HG02943 (cell line): ENCODE results near the gene CDC34.

Experiments
- ATAC-seq: cut with Tn5 transposase; IDR thresholded peaks from one replicate; pipeline ENCODE4 v1.9.1; 2021; ENCODE audit warnings: mild to moderate bottlenecking, low read depth, moderate library complexity; ENCODE audit not compliant: unreplicated experiment

Gene CDC34

GRCh38 chr19:540867-541637 is 9.5 kb downstream of the CDC34 start:
- ATAC-seq: no peak

- no peak for ATAC-seq
Measured at GRCh38 chr19:541699-542098, 10.1 kb downstream of the CDC34 start.

- ATAC-seq: no peak
Measured at GRCh38 chr19:542173-542866, 10.8 kb downstream of the CDC34 start.

DNA sequence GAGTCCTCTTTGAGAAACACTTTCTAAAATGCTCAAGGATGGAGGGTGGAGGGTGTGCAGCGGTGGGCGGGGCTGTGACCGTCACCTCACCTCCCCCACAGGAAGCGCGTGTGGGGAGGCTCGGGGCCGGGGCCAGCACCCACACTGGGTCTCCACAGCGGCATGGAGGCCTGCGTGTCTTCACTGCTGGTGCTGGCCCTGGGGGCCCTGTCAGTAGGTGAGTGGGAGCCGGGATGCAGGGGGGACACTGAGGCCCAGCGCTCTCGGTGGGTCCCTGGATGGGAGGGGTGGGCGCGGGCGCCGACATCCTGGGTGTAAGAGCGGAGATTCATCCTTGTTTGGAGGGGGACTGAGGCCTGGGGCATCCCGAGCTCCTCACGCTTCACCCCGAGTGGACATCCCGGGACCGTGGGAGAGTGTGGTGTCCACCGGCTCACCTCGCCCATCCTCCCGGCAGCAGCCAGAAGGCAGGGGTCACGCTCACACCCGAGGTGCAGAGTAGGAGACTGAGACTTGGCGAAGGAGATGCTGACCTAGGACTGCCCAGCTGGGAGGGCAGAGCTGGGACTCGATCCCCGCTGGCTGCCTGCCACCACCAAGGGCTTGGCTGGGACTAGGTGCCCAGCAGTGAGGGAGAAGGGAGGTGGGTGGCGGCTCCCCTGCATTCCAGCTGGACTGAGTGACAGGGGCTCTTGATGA is 12.5 kb downstream of the CDC34 start, which contains the start of gene GZMM:
Gene GZMM (plus strand): TSS at position 144 of the 699 bp plus-strand sequence. CDS start 19 bp downstream, at position 163.
- no peak for ATAC-seq

GRCh38 chr19:547117-547516 is 15.6 kb downstream of the CDC34 start:
- ATAC-seq: no peak

DNA sequence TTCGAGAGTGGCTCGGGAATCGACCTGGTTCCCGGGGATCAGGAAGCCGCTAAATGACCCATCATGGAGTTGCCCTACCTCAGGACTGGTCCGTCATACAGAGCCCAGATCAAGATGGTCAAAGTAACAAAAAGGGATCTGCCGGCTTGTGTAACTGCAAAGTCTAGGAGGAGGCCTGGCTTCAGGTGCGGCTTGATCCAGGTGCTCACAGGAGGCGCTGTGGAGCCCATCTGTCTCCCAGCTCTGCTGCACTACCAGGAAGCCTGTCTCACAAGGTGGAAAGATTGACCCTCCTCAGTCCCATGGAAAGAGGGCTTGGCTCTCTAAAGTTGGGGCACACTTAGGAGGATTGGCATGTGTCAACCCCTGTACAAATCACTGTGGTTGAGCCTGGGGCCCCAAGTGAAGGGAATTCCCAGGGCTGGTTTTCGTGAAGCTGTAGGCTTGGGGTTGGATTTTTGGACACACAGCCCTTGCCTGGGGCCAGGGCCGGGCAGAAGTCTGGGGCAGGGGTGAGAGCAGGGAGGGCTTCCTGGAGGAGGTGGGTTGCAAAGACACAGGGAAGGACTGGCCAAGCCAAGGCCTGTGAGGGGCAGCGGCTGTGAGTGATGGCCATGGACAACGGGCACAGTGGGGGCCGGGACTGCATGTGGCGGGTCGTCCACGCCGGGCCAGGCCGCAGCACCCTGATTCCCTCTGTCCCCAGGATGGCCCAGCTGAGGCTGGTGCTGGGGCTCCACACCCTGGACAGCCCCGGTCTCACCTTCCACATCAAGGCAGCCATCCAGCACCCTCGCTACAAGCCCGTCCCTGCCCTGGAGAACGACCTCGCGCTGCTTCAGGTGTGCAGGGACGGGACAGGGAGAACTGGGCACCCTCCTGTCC is 16.5 kb downstream of the CDC34 start:
- ATAC-seq: no peak

DNA sequence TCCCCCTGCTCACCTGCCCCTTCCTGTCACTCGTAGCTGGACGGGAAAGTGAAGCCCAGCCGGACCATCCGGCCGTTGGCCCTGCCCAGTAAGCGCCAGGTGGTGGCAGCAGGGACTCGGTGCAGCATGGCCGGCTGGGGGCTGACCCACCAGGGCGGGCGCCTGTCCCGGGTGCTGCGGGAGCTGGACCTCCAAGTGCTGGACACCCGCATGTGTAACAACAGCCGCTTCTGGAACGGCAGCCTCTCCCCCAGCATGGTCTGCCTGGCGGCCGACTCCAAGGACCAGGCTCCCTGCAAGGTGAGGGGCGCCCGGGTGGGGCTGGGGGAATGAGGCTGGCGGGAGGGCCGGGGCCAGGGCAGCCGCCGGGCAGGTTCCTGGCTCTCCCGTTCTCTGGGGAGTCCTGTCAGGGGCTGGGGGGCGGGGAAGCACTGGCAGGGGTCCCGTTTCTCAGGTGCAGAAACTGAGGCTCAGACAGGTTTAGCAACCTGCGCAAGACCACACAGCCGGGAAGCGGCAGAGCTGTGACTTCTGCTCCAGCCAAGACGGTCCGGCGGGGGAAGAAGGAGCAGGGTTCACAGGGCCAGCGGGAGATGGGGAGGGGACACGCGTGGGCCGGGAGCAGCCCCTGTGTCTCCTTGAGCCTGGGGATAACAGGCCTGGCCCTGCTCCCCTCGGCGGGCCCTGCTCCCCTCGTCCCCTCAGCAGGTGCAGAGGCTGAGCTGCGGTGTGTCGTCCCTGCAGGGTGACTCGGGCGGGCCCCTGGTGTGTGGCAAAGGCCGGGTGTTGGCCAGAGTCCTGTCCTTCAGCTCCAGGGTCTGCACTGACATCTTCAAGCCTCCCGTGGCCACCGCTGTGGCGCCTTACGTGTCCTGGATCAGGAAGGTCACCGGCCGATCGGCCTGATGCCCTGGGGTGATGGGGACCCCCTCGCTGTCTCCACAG is 17.6 kb downstream of the CDC34 start:
- ATAC-seq: no peak

- ATAC-seq: no peak
Measured at GRCh38 chr19:554817-555216, 23.3 kb downstream of the CDC34 start.

DNA sequence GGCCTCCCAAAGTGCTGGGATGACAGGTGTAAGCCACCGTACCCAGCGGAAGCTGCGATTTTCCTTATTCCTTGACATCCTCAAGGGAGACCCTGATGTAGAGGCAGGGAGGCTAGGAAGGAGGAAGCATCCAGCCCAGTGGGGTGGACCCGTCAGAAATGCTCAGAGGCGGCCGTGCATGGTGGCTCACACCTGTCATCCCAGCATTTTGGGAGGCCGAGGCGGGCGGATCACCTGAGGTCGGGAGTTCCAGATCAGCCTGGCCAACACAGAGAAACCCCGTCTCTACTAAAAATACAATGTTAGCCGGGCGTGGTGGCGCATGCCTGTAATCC is 23.9 kb downstream of the CDC34 start:
- no peak for ATAC-seq

- ATAC-seq: no peak
Measured at GRCh38 chr19:556611-557382, 25.2 kb downstream of the CDC34 start.

DNA sequence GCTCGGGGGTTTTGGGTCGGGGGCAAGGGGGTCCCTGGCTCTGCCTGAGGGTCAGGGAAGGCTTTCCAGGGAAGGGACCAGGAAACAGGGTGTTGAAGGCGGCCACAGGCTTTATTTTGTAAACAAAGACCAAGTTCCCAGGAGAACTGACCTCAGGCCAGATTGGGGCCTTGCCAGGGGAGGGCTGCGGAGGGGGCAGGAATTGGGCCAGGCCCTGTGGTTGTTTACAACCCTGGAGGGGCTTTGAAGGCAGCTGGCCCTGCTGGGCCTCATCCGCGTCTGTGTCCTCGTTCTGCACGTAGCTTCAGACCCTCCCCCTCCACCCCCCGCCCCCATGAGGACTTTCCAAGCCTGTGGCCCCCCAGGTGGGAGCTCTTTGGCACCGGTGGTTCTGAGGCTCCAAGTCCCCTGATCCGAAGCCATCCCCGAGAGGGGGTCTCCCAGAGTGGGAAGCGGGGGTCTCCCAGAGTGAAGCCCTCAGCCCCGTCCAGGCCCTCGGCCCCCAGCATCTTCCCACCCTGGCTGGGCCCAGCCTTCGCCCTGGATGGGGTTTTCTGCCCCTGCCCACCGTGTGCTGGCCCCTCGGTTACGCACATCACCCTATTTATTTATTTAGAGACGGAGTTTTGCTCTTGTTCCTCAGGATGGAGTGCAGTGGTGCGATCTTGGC is 27.3 kb downstream of the CDC34 start:
- no peak for ATAC-seq

GRCh38 chr19:560121-560520 is 28.6 kb downstream of the CDC34 start:
- no peak for ATAC-seq

DNA sequence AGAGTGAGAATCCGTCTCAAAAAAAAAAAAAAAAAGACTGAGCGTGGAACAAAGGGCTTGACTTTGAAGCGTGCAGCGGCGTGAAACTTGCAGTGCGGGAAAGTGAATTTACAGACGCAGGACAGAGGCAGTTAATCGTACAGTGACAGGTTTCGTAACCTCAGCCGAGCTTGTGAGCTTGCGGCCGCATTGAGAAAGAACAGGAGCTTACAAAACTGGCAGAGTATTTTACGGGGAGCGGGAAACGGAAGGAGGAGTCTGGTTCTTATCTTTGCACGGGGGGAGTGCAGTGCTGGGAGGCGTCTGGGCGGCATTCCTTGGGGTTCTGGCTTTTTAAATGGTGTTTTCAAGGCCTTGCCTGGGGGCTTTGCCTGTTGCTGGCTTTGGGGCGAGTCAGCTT is 34.8 kb downstream of the CDC34 start:
- no peak for ATAC-seq

GRCh38 chr19:566844-567243 is 35.3 kb downstream of the CDC34 start:
- no peak for ATAC-seq

GRCh38 chr19:567296-567900 is 35.8 kb downstream of the CDC34 start:
- no peak for ATAC-seq

DNA sequence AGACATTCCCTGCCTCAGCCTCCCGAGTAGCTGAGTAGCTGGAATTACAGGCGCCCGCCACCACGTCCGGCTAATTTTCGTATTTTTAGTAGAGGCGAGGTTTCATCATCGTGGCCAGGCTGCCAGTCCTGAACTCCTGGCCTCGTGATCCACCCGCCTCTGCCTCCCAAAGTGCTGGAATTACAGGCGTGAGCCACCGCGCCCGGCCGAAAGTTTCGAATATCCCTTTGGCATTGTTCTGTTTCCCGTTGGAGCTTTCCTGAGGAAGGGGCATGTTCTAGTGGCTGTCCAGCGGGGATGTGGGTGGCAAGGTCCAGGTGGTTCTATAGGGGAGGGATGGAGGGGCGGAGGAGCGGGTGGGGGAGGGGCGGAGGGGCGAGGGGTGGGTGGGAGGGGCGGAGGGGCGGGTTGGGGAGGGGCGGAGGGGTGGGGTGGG is 38.7 kb downstream of the CDC34 start:
- ATAC-seq: no peak

DNA sequence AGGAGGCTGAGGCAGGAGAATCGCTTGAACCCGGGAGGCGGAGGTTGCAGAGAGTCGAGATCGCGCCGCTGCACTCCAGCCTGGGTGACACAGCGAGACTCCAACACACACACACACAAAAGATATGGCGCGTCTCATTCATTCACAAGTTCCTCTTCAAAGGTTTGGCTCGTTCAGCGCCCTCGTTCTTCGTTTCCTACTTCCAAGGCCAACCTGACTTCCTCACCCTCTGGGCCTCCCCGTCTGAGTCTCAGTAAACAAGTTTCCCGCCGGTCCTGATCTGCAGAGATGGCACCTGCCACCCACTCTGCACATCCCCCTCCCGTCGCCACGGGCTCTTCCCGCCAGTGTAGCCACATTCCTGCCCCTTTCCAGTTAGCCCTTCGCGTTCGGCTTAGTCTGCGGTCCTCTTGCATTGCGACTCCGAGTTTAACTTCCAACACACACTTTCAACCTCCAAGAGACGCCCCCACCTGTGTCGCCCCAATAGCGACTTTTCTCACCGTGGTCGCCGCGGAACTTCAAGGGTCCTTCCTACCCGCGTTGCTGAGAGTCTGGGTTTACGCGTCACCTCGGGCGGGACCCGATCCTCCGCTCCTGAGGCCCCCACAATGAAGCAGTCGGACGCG is 39.5 kb downstream of the CDC34 start:
- ATAC-seq: no peak
